CD4-positive, alpha-beta T cell (primary cell): ENCODE results near the gene FOXN4. TPM values are rescaled to one million over a fixed set of nuclear protein-coding genes. Genes with fewer than 3 reads are reported as not detected.

Source experiments
- ATAC-seq: fragments of 200-7000 bp; cut with Tn5 transposase; one replicate; pipeline ENCODE4 v1.10.0; 2022; ENCODE audit warnings: mild to moderate bottlenecking; ENCODE audit not compliant: poor library complexity
- CTCF ChIA-PET: fragments of 350-600 bp; sonication (Branson Sonifier 250); formaldehyde crosslinking; loops from one replicate; lab custom pipeline; 2021; ENCODE audit warnings: antibody characterized with exemption, inconsistent platforms; lab: Charles Lee
- POLR2A ChIA-PET: fragments of 350-600 bp; sonication (Branson Sonifier 250); formaldehyde crosslinking; loops from one replicate; lab custom pipeline; 2021; ENCODE audit warnings: antibody characterized with exemption, inconsistent platforms; lab: Charles Lee
- DNase-seq, 14 experiments: peaks; one replicate each; pipeline ENCODE4 v3.0.0-alpha.2; 2013 to 2020; ENCODE audit warnings: mixed read lengths in 2 of 14
- H3K27ac ChIP-seq, 2 donors: one replicate each; pipeline versions ENCODE4 v1.5.1 to v1.7.0; 2013; ENCODE audit warnings: low read length in 2 of 2, low read depth in 1 of 2, mild to moderate bottlenecking in 1 of 2
- H3K27me3 ChIP-seq, 2 experiments: 1 replicate in 1 of 2; 2 replicates in 1 of 2; pipeline versions ENCODE4 v1.6.1 to v1.7.0; 2013; ENCODE audit warnings: low read length in 2 of 2, control low read depth in 1 of 2, mild to moderate bottlenecking in 1 of 2, moderate library complexity in 1 of 2; ENCODE audit not compliant: insufficient read depth in 2 of 2, control insufficient read depth in 1 of 2
- H3K36me3 ChIP-seq: one replicate; pipeline ENCODE4 v1.6.1; 2013; ENCODE audit warnings: low read length, control low read depth; ENCODE audit not compliant: insufficient read depth
- H3K4me1 ChIP-seq: one replicate; pipeline ENCODE4 v1.6.1; 2013; ENCODE audit warnings: low read length, control low read depth; ENCODE audit not compliant: insufficient read depth
- H3K4me3 ChIP-seq: one replicate; pipeline ENCODE4 v1.5.1; 2013; ENCODE audit warnings: mild to moderate bottlenecking, low read length, moderate library complexity
- H3K9me3 ChIP-seq, 2 experiments: 1 replicate in 1 of 2; 2 replicates in 1 of 2; pipeline versions ENCODE4 v1.6.1 to v1.7.0; 2013; ENCODE audit warnings: low read length in 2 of 2, mild to moderate bottlenecking in 2 of 2, control low read depth in 1 of 2, moderate library complexity in 1 of 2; ENCODE audit not compliant: control insufficient read depth in 1 of 2, insufficient read depth in 1 of 2
- H3K27ac Mint-ChIP-seq: one replicate; pipeline ENCODE4 v1.8.0; 2020; ENCODE audit warnings: mixed read lengths
- H3K27me3 Mint-ChIP-seq: one replicate; pipeline ENCODE4 v1.8.0; 2021; ENCODE audit warnings: mixed read lengths
- H3K36me3 Mint-ChIP-seq: one replicate; pipeline ENCODE4 v1.8.0; 2021; ENCODE audit warnings: low read depth, mixed read lengths
- H3K4me1 Mint-ChIP-seq: one replicate; pipeline ENCODE4 v1.8.0; 2021; ENCODE audit warnings: low read depth, mixed read lengths
- H3K4me3 Mint-ChIP-seq: one replicate; pipeline ENCODE4 v1.8.0; 2020; ENCODE audit warnings: mild to moderate bottlenecking, mixed read lengths
- H3K9me3 Mint-ChIP-seq: one replicate; pipeline ENCODE4 v1.8.0; 2020; ENCODE audit warnings: mixed read lengths
- CTCF ChIP-seq: fragments of 200-600 bp; IDR thresholded peaks from one replicate; pipeline ENCODE4 v1.8.0; 2022; ENCODE audit warnings: antibody characterized with exemption, mild to moderate bottlenecking
- intact Hi-C, 2 experiments: fragments of 100-400 bp; cut with DNase I in 1 of 2; cut with micrococcal nuclease in 1 of 2; formaldehyde crosslinking; loops; one replicate each; pipeline versions ENCODE4 v1.15.1 to v1.9.0; 2023 to 2025; cut with DNase I, micrococcal nuclease
- total RNA-seq, 174 experiments: library from RNA in 2 of 174; stranded (reverse) in 2 of 174; gene quantifications; one replicate each; pipeline ENCODE4 v1.2.3 and lab custom pipeline; 2021 to 2026

FOXN4 gene
- total RNA-seq, 2 experiments from 2014 or later: not detected

GRCh38 chr12:109236257-109236656, 72.8 kb downstream of the FOXN4 start:
- intact Hi-C loops: no loop called here
- H3K27me3 ChIP-seq: no peaks in the 10 kb centered on the region
- H3K27me3 Mint-ChIP-seq: no peaks in the 10 kb centered on the region
- H3K4me3 ChIP-seq: no peak overlapping the region
- no peaks in the 10 kb centered on the region for H3K4me1 ChIP-seq
- H3K9me3 Mint-ChIP-seq: no peaks in the 10 kb centered on the region
- ATAC-seq (no peak), DNase-seq (no peak)
- no peak overlapping the region for H3K27ac Mint-ChIP-seq
- no peaks in the 10 kb centered on the region for H3K9me3 ChIP-seq
- H3K4me3 Mint-ChIP-seq: no peak overlapping the region
- H3K36me3 ChIP-seq: peaks cover 29% of the 10 kb centered on the region
- H3K36me3 Mint-ChIP-seq: peaks cover 87% of the 10 kb centered on the region
- no peaks in the 10 kb centered on the region for H3K4me1 Mint-ChIP-seq
- CTCF ChIA-PET: no interaction called here
- TF ChIP-seq CTCF: no peak
- no peak overlapping the region for H3K27ac ChIP-seq
- POLR2A ChIA-PET: no interaction called here

- peaks cover 89% of the 10 kb centered on the region for H3K36me3 Mint-ChIP-seq
- DNase-seq (no peak), ATAC-seq (no peak)
- CTCF ChIA-PET: no interaction called here
- H3K4me3 Mint-ChIP-seq: no peak overlapping the region
- no peak for TF ChIP-seq CTCF
- Histone ChIP-seq H3K9me3 (no peaks in the 10 kb centered on the region), H3K4me3 (no peak overlapping the region), H3K27ac (no peak overlapping the region), H3K36me3 (peaks cover 22% of the 10 kb centered on the region), H3K4me1 (no peaks in the 10 kb centered on the region), H3K27me3 (no peaks in the 10 kb centered on the region)
- H3K27me3 Mint-ChIP-seq: no peaks in the 10 kb centered on the region
- no peaks in the 10 kb centered on the region for H3K4me1 Mint-ChIP-seq
- POLR2A ChIA-PET: no interaction called here
- no peaks in the 10 kb centered on the region for H3K9me3 Mint-ChIP-seq
- intact Hi-C loops: no loop called here
- no peak overlapping the region for H3K27ac Mint-ChIP-seq
These were observed 75.1 kb downstream of the FOXN4 start for GRCh38 chr12:109234012-109234411.

GRCh38 chr12:109232731-109233130, 76.4 kb downstream of the FOXN4 start:
- Histone ChIP-seq H3K4me1 (no peaks in the 10 kb centered on the region), H3K9me3 (no peaks in the 10 kb centered on the region), H3K4me3 (no peak overlapping the region), H3K27ac (no peak overlapping the region), H3K36me3 (peaks cover 19% of the 10 kb centered on the region), H3K27me3 (no peaks in the 10 kb centered on the region)
- ATAC-seq (no peak), DNase-seq (no peak)
- POLR2A ChIA-PET: interaction anchor here (0.6 kb wide), 1 partner anchor 13 kb away, joined by 4 read pairs; no protein-coding TSS in a partner anchor
- Mint-ChIP-seq H3K27ac (no peak overlapping the region), H3K36me3 (peaks cover 80% of the 10 kb centered on the region), H3K4me1 (no peaks in the 10 kb centered on the region), H3K9me3 (no peaks in the 10 kb centered on the region), H3K27me3 (no peaks in the 10 kb centered on the region), H3K4me3 (no peak overlapping the region)
- CTCF ChIA-PET: no interaction called here
- intact Hi-C loops: no loop called here
- no peak for TF ChIP-seq CTCF
